ENCODE data around the gene KCNH3.
A peak's percentile ranks its signal among the peaks of the same experiment; 100 is the strongest.

The KCNH3 gene

DNA sequence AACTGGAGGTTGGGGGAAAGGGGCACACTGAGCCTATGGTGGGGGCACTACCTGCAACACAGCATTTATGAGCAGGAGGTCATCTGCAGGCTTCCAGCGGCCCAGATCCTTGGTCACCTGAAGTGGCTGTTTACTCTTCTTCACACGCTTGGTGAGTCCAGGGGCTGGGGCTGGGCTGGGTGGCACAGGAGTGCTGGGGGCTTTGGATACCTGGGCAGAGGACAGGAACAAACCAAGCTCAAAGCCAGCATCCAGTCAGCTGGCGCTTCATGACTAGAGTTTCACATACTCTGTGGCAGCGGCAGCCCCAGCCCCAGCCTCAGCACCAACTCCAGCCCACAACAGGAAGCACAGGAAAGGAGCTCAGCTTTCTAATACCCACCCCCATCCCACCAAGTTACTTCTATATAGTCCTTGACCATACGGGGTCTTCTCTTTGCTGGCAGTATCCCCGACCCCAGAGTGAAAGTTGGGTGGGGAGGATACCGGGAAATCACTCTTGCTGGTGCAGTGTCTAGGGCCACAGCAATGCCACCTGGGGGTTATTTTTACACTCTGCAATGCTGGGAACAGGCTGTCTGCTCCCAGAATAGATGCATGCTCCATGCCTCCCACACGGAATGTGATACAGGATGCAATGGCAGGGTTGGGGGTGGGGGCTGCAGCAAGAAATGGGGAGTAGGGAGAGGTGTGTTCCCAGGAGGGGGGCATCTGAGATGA lies 26.0 kb downstream of the KCNH3 start:
- H3K9ac ChIP-seq (ENCODE audit: low read length in 2 of 2): no peak overlapping the region

DNA sequence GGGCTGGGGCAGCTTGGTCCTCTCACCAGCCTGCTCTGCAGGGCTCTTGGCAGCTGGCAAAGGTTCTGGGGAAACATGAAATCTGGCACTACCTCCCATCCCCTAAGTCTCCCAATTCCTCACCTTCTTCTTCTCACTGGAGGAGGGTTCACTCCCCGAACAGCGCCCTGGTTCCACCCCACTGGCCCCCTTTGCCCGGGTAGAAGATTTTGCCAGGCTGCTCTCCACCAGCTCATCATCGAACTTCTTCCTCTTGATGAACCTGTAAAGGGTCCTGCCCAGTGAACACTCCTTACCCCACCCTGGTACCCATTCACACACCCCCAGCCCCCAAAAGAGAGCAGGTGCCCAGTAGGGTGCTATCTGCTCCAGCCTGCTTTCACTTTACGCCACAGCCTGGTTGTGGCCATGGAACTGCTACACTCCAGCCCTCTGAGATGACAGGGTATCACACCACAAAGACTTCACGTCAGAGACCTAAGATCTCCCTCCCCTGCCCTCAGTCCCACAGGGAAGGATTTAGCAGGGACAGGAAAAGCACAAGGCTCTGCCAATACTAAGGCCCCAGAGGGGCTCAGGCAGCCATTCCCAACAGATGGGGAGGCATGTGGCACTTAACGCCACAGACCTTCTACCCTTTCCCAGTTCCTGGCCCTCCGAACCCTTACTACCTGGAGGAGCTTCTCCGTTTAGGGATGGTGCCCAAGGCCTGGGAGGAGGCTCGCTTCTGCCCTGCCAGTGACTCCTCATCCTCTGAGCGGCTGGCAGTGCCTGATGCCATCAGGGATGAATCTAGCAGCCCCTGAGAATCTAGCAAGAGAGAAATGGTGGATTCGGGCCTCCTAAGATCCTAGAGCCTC lies 26.8 kb downstream of the KCNH3 start:
- Histone ChIP-seq H3K4me3 (ENCODE audit: low read length in 2 of 2) (no peak overlapping the region), H3K27ac (ENCODE audit: low read length) (no peak overlapping the region), H3K9me3 (ENCODE audit: control insufficient read depth in 2 of 2, low read length in 2 of 2) (no peaks in the 10 kb centered on the region), H3K9ac (ENCODE audit: low read length in 2 of 2) (no peak overlapping the region), H3K27me3 (ENCODE audit: control insufficient read depth in 1 of 2, insufficient read depth in 2 of 2, low read length in 2 of 2) (no peaks in the 10 kb centered on the region), H3K4me1 (ENCODE audit: control insufficient read depth, insufficient read depth, low read length) (peaks cover 31% of the 10 kb centered on the region), H3K36me3 (ENCODE audit: control insufficient read depth in 2 of 2, insufficient read depth in 2 of 2, low read length in 2 of 2) (peaks cover 29 to 44% of the 10 kb centered on the region in 2 donors)

More for the DNA sequence above, 26.0 kb downstream of the KCNH3 start:
- Histone ChIP-seq H3K27ac (ENCODE audit: low read length) (no peak overlapping the region), H3K27me3 (ENCODE audit: control insufficient read depth in 1 of 2, insufficient read depth in 2 of 2, low read length in 2 of 2) (no peaks in the 10 kb centered on the region), H3K4me3 (ENCODE audit: low read length in 2 of 2) (no peak overlapping the region), H3K4me1 (ENCODE audit: control insufficient read depth, insufficient read depth, low read length) (peaks cover 28% of the 10 kb centered on the region), H3K36me3 (ENCODE audit: control insufficient read depth in 2 of 2, insufficient read depth in 2 of 2, low read length in 2 of 2) (peaks cover 37 to 51% of the 10 kb centered on the region in 2 donors), H3K9me3 (ENCODE audit: control insufficient read depth in 2 of 2, low read length in 2 of 2) (no peaks in the 10 kb centered on the region)

DNA sequence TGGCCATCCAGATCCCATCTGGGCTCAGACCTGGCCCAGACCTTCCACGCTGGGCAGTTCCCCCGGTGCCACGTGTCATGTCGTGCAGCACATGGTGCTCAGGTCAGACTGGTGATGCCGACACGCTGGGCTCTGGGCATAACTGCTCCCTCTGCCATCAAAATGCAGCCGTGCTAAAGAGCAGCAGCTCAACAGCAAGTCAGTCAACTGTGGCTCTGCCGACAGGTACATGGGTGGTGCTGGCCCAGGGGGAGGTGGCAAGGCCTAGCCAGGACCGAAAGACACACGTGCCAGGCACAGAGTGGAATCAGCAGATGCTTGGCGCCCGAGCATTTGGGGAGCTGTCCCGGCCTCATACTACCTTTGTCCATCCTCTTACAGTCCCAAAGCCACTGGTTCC lies 27.5 kb downstream of the KCNH3 start:
- no peak overlapping the region for H3K27ac ChIP-seq (ENCODE audit: low read length)
- H3K4me3 ChIP-seq (ENCODE audit: low read length in 2 of 2): no peak overlapping the region
- H3K4me1 ChIP-seq (ENCODE audit: control insufficient read depth, insufficient read depth, low read length): peaks cover 35% of the 10 kb centered on the region
- H3K9me3 ChIP-seq (ENCODE audit: control insufficient read depth in 2 of 2, low read length in 2 of 2): no peaks in the 10 kb centered on the region
- no peaks in the 10 kb centered on the region for H3K27me3 ChIP-seq (ENCODE audit: control insufficient read depth in 1 of 2, insufficient read depth in 2 of 2, low read length in 2 of 2)
- peaks cover 28 to 37% of the 10 kb centered on the region in 2 donors for H3K36me3 ChIP-seq (ENCODE audit: control insufficient read depth in 2 of 2, insufficient read depth in 2 of 2, low read length in 2 of 2)
- H3K9ac ChIP-seq (ENCODE audit: low read length in 2 of 2): peak overlapping the region in 1 of 2 donors; percentile 97

DNA sequence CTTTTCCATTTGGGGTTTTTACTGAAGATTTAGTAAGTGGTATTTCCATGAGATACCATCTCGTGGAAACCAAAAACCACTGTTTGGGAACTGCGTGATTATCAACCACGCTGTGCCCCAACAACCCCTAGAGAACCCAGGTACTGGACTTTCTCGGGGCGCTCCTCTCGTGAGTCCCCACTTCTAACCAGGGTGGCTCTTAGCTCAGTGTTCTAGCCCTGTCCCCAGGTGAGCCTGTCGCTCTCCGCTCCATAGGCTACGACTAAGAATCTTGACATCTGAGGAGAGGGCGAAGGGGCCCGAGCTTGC lies 28.4 kb downstream of the KCNH3 start:
- H3K27ac ChIP-seq (ENCODE audit: low read length): peak overlapping the region; percentile 80
- H3K36me3 ChIP-seq (ENCODE audit: control insufficient read depth in 2 of 2, insufficient read depth in 2 of 2, low read length in 2 of 2): peaks cover 23 to 30% of the 10 kb centered on the region in 2 donors
- H3K4me3 ChIP-seq (ENCODE audit: low read length in 2 of 2): peak overlapping the region; percentile 99 to 100
- no peaks in the 10 kb centered on the region for H3K9me3 ChIP-seq (ENCODE audit: control insufficient read depth in 2 of 2, low read length in 2 of 2)
- peaks cover 35% of the 10 kb centered on the region for H3K4me1 ChIP-seq (ENCODE audit: control insufficient read depth, insufficient read depth, low read length)
- no peaks in the 10 kb centered on the region for H3K27me3 ChIP-seq (ENCODE audit: control insufficient read depth in 1 of 2, insufficient read depth in 2 of 2, low read length in 2 of 2)
- H3K9ac ChIP-seq (ENCODE audit: low read length in 2 of 2): peak overlapping the region; percentile 94 to 97

DNA sequence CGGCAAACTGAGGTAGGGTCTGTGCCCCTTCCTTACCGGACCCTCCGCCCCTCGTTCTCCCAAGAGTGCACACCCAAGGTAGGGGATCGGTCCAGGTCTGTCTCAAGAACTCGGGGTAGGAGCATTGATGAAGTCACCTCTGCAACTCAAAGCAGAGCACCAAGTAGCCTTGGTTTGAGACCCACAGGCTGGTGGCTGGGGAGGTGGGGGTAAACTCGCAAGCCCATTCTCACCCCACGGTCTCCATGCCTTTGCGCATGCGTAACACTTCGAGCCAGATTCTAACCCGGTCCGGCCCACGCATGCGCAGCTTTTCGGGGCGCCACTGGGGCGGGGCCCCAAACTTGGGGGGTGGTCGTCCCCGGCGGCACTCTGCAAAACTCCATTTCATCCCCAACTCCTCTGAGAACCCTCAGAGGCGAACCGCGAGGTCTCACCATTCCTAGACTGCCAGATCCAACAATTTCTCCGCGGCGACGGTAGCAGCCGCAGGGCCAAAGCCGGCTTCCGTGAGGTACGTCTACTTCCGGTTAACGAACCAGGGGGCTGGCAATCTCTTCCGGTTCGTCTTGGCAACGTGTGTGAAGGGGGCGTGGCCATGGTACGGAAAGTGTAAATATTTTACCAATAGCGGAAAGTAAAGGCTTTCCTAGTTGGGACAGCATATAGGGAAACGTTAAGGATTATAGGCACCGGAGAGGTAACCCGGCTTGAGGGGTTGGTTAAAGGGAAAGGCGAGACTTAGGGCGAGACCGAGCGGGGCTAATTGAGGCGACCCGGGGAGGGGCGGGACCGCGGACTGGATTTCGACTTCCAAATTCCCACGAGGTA lies 29.0 kb downstream of the KCNH3 start, which contains the start of gene MCRS1:
Gene MCRS1, minus strand, starts transcription at position 532 of the 831 bp plus-strand sequence. CDS start 1,411 bp downstream, outside the sequence.
- H3K4me3 ChIP-seq (ENCODE audit: low read length in 2 of 2): peak within 1 kb of the TSS; percentile 99 to 100
- H3K9me3 ChIP-seq (ENCODE audit: control insufficient read depth in 2 of 2, low read length in 2 of 2): no peaks in the 10 kb centered on the region
- H3K27ac ChIP-seq (ENCODE audit: low read length): peak within 1 kb of the TSS; percentile 80
- H3K36me3 ChIP-seq (ENCODE audit: control insufficient read depth in 2 of 2, insufficient read depth in 2 of 2, low read length in 2 of 2): peaks cover 17 to 25% of the 10 kb centered on the region in 2 donors
- peak within 1 kb of the TSS; percentile 94 to 97 for H3K9ac ChIP-seq (ENCODE audit: low read length in 2 of 2)
- peaks cover 35% of the 10 kb centered on the region for H3K4me1 ChIP-seq (ENCODE audit: control insufficient read depth, insufficient read depth, low read length)
- no peaks in the 10 kb centered on the region for H3K27me3 ChIP-seq (ENCODE audit: control insufficient read depth in 1 of 2, insufficient read depth in 2 of 2, low read length in 2 of 2)

DNA sequence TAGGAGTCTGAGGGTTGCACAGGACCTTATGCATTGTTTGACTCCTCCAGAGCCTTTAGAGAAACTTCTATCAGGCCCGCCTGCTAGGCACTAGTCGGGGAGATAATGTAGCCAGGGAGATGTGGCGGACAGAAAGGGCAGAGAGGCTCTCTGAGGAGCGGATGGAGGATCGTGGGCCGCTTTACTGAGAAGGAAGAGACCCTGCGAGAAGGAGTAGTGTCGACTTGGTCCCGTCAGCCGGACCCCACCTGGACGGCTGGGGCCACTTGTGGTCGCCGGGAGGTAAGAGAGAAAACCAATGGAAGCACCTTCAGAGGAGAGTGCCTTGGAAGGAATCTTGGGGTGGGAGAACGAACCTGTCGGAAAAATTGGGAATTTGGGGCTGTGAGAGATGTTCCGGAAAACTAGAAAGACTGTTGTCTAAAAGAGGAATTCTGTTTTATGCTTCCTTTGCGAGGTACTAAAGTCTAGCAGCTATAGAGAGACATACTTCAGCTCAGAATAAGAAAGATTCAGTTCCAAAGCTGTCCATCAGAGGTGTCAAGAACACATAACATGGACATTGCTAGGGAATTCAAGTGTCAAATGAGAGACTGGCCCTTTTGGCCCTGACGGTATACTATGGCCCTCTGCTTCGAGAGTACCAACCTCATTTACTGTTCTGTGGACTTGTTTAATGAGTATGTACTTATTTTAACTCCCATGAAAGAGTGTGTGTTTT lies 29.8 kb downstream of the KCNH3 start:
- Histone ChIP-seq H3K27ac (ENCODE audit: low read length) (peak overlapping the region; percentile 80), H3K9ac (ENCODE audit: low read length in 2 of 2) (peak overlapping the region; percentile 94 to 97), H3K4me1 (ENCODE audit: control insufficient read depth, insufficient read depth, low read length) (peaks cover 35% of the 10 kb centered on the region), H3K9me3 (ENCODE audit: control insufficient read depth in 2 of 2, low read length in 2 of 2) (no peaks in the 10 kb centered on the region), H3K36me3 (ENCODE audit: control insufficient read depth in 2 of 2, insufficient read depth in 2 of 2, low read length in 2 of 2) (peaks cover 9 to 17% of the 10 kb centered on the region in 2 donors), H3K4me3 (ENCODE audit: low read length in 2 of 2) (peak overlapping the region; percentile 99 to 100), H3K27me3 (ENCODE audit: control insufficient read depth in 1 of 2, insufficient read depth in 2 of 2, low read length in 2 of 2) (no peaks in the 10 kb centered on the region)

DNA sequence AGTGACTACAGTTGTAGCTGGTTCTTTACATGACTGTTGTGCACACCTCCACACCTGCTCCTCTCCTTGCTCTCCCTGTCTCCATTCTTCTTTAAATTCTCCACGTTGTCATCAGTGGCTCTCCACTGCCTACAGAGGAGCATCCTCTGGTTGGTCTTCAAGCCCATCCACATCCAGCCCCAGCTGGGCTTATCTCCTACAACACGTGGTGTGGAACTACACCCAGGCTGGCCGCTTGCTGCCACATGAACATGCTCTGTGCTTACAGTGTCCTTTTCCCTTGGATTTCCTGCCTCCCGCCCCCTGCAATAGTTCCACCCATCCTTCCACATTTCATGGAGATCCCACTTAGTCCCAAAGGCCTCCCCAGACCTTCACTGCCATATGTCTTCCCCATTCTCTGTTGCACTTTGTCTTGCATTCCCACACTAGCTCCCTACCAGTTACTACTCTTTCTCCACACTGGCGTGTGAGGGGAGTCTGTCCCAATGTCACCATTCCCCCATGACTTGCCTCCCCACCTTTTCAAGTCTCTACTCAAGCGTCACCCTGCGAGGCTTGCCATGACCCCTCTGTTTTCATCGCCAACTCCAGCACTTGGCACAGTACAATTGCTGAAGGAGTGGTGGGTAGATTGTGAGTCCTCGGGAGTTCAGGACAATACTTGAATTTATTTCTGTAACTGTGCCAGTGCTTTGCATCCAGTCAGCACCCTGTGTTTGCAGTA lies 38.9 kb downstream of the KCNH3 start:
- no peak overlapping the region for H3K4me3 ChIP-seq (ENCODE audit: low read length in 2 of 2)
- peaks cover 21% of the 10 kb centered on the region for H3K4me1 ChIP-seq (ENCODE audit: control insufficient read depth, insufficient read depth, low read length)
- no peaks in the 10 kb centered on the region for H3K27me3 ChIP-seq (ENCODE audit: control insufficient read depth in 1 of 2, insufficient read depth in 2 of 2, low read length in 2 of 2)
- H3K9ac ChIP-seq (ENCODE audit: low read length in 2 of 2): no peak overlapping the region
- no peaks in the 10 kb centered on the region for H3K9me3 ChIP-seq (ENCODE audit: control insufficient read depth in 2 of 2, low read length in 2 of 2)
- peaks cover 0 to 8% of the 10 kb centered on the region in 2 donors for H3K36me3 ChIP-seq (ENCODE audit: control insufficient read depth in 2 of 2, insufficient read depth in 2 of 2, low read length in 2 of 2)
- H3K27ac ChIP-seq (ENCODE audit: low read length): no peak overlapping the region

DNA sequence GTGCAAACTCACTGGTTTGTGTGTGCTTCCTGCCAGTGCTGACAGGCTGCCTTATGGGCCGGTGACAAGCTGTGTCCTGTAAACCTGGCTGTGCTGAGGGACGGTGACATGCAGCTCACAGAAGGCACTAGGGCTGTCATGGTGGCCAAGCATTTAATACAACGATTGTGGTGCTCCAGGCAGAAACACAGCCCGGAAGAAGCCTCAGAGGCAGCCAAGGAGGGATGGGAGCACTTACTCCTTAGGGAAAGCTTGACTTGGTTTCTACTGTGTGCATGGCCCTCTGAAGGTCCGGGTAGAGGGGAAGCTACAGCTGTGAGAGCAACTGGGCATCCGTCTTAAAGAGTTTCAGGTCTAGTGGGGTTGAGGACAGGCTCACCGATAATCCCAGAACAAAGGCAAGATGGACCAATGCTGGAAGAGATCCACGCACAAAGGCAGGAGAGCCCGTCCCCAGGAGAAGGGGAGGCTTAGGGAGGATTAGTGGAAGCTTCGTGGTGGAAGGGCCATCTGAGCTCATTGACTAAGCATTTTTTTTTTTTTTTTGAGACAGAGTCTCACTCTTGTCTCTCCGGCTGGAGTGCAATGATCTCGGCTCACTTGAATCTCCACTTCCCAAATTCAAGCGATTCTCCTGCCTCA lies 39.8 kb downstream of the KCNH3 start:
- no peak overlapping the region for H3K4me3 ChIP-seq (ENCODE audit: low read length in 2 of 2)
- no peaks in the 10 kb centered on the region for H3K9me3 ChIP-seq (ENCODE audit: control insufficient read depth in 2 of 2, low read length in 2 of 2)
- H3K36me3 ChIP-seq (ENCODE audit: control insufficient read depth in 2 of 2, insufficient read depth in 2 of 2, low read length in 2 of 2): peaks cover 0 to 8% of the 10 kb centered on the region in 2 donors
- no peaks in the 10 kb centered on the region for H3K27me3 ChIP-seq (ENCODE audit: control insufficient read depth in 1 of 2, insufficient read depth in 2 of 2, low read length in 2 of 2)
- no peak overlapping the region for H3K27ac ChIP-seq (ENCODE audit: low read length)
- peaks cover 29% of the 10 kb centered on the region for H3K4me1 ChIP-seq (ENCODE audit: control insufficient read depth, insufficient read depth, low read length)
- H3K9ac ChIP-seq (ENCODE audit: low read length in 2 of 2): no peak overlapping the region
